AG09319 (cell line): Measurements from ENCODE around the gene CCDC180.

Experiments used
- DNase-seq: peaks from one replicate; pipeline ENCODE4 v3.0.0-alpha.2; 2010; ENCODE audit warnings: low read depth; ENCODE audit errors: extremely low read depth
- CTCF ChIP-seq: IDR thresholded peaks from 2 replicates; pipeline ENCODE4 v1.5.1; 2011; ENCODE audit warnings: low read depth, mild to moderate bottlenecking, inconsistent platforms, low read length, moderate library complexity

The CCDC180 gene

DNA sequence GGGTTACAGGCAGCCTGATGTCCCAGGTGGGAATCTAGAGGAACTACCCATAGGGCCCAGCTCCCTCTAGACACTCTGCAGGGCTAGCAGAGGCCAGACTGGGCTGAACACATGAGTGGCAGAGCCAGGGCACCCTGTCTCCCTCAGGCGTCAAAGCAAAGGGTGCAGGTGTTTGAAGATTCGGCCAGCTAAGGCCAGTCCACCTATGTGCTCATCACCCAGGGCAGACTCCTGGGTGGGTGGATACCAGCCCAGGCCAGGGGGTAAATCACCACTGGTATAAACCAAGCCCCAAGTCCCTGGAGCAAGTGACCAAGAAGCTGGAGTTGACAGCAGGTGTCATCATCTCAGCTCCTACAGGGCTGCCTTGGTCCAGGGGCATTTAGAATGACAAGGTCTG, 3.4 kb downstream of the CCDC180 start:
- DNase-seq, result no peak
- TF ChIP-seq CTCF, result no peak

- no peak for TF ChIP-seq CTCF
- no peak for DNase-seq
Measured at GRCh38 chr9:97311798-97312500, 4.5 kb downstream of the CCDC180 start.

GRCh38 chr9:97312556-97312955, 5.1 kb downstream of the CCDC180 start:
- DNase-seq, result no peak
- no peak for TF ChIP-seq CTCF

- TF ChIP-seq CTCF, result no peak
- no peak for DNase-seq
Measured at GRCh38 chr9:97313243-97313642, 5.8 kb downstream of the CCDC180 start.

GRCh38 chr9:97313746-97314145, 6.3 kb downstream of the CCDC180 start:
- no peak for DNase-seq
- TF ChIP-seq CTCF, result no peak

- no peak for TF ChIP-seq CTCF
- no peak for DNase-seq
Measured at GRCh38 chr9:97314503-97314902, 7.0 kb downstream of the CCDC180 start.

GRCh38 chr9:97315550-97315949, 8.1 kb downstream of the CCDC180 start:
- no peak for DNase-seq
- TF ChIP-seq CTCF, result no peak
